NB4 (cell line): ENCODE data around the gene TCN2.
"Not testable (repeated sequence)": the region's sequence is repeated elsewhere in the genome, so short reads cannot be mapped to it uniquely, and the experiment has no call there.

Experiments used
- DNase-seq: peaks from one replicate; pipeline ENCODE4 v3.0.0; 2010; ENCODE audit warnings: low read depth
- H3K4me3 ChIP-seq: one replicate; pipeline ENCODE4 v1.5.1; 2011; ENCODE audit warnings: mild to moderate bottlenecking, low read depth, low read length, moderate library complexity
- MYC ChIP-seq: IDR thresholded peaks from 2 replicates; pipeline ENCODE4 v1.6.1; 2011; ENCODE audit warnings: low read depth, low read length
- POLR2A ChIP-seq: IDR thresholded peaks from 2 replicates; pipeline ENCODE4 v1.6.1; 2011; ENCODE audit warnings: mild to moderate bottlenecking; ENCODE audit not compliant: insufficient read length; ENCODE audit errors: extremely low read depth
- TF ChIP-seq, protein P1 (sequence below): IDR thresholded peaks from one replicate; pipeline ENCODE4 v1.5.1; 2012; ENCODE audit warnings: low read depth, low read length
- TF ChIP-seq, protein P2 (sequence below): IDR thresholded peaks from 2 replicates; pipeline ENCODE4 v1.6.1; 2011; ENCODE audit warnings: low read depth, low read length

The TCN2 gene

DNA sequence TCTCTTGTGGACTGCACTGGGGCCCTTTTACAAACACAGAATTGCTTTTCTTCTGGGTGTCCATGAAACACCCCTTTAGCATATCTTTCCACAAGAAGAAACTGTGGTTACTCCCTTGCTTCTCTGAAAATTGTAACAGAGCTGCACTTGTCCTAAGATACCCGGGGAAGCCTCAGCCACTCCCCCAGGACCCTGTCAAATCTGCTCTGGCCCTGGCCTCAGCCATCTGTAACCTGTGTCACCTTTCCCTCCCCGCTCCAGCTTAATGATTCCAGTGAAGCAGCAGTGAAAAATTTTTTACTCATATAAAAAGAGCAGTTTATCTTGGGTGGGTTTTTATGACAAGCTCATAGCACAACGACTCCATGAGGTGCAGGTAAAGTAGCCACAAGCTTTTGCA is 64.1 kb downstream of the TCN2 start:
- no peak overlapping the region for H3K4me3 ChIP-seq
- DNase-seq = no peak
- TF ChIP-seq, protein P1, sequence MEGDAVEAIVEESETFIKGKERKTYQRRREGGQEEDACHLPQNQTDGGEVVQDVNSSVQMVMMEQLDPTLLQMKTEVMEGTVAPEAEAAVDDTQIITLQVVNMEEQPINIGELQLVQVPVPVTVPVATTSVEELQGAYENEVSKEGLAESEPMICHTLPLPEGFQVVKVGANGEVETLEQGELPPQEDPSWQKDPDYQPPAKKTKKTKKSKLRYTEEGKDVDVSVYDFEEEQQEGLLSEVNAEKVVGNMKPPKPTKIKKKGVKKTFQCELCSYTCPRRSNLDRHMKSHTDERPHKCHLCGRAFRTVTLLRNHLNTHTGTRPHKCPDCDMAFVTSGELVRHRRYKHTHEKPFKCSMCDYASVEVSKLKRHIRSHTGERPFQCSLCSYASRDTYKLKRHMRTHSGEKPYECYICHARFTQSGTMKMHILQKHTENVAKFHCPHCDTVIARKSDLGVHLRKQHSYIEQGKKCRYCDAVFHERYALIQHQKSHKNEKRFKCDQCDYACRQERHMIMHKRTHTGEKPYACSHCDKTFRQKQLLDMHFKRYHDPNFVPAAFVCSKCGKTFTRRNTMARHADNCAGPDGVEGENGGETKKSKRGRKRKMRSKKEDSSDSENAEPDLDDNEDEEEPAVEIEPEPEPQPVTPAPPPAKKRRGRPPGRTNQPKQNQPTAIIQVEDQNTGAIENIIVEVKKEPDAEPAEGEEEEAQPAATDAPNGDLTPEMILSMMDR = no peak
- TF ChIP-seq, protein P2, sequence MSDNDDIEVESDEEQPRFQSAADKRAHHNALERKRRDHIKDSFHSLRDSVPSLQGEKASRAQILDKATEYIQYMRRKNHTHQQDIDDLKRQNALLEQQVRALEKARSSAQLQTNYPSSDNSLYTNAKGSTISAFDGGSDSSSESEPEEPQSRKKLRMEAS = no peak
- TF ChIP-seq POLR2A = no peak
- TF ChIP-seq MYC = no peak

DNA sequence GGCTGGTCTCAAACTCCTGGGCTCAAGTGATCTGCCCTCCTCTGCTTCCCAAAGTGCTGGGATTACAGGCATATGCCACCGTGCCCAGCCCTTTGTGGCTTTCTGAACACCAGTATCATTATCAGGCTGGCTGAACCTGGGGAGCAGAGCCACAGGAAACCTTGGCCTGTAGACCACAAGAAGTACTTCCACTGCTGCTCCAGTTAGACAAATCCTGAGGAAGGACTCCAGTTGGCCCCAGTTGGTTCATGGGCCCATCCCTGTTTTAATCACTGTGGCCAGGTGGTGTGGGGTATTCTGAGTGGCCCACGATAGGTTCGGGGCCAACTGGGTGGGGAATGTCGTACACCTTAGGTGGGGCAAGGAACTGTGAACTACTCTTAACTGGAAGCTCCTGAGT is 66.2 kb downstream of the TCN2 start:
- TF ChIP-seq, protein P1 = no peak
- TF ChIP-seq MYC = no peak
- no peak for TF ChIP-seq POLR2A
- TF ChIP-seq, protein P2 = no peak
- H3K4me3 ChIP-seq = no peak overlapping the region
- no peak for DNase-seq

DNA sequence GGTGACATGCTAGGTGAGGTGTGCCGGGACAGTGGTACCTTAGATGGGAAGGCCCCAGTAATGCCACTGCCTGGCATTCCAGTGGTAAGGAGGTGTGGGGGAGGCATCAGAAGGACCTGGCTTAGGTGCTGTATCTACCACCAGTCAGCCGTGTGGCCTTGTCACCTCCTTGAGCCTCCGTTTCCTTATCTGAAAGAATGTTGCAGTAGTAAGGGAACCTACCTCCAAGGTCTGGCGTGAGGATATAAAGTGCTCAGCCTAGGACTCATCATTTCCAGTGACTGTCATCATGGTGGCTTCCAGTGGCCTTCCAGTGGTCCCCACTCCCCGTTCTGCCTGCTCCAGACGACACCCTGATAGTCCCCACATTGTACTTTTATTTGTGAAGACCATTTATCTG is 67.5 kb downstream of the TCN2 start:
- H3K4me3 ChIP-seq = no peak overlapping the region
- no peak for TF ChIP-seq POLR2A
- TF ChIP-seq, protein P2 = no peak
- TF ChIP-seq MYC = no peak
- TF ChIP-seq, protein P1 = no peak
- DNase-seq = no peak

DNA sequence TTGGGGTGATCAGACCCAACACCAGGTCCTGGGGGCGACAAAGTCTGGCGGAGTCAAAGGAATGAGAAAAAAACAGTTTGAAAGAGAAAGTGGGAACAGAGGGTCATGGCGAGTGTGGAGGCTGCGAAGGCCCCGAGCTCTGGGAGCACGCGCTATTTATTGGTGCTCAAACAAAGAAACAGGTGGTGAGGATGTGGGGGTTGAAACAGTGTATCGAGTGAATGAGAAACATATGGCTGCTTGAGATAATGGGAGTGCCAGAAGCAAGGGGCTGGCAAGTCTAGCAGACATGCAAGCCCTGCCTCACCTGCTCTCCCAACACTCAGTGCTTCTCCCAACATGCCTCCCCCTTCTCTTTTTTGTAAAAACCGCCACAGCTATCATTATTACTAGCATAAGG is 68.5 kb downstream of the TCN2 start:
- TF ChIP-seq POLR2A (no peak), MYC (no peak)
- TF ChIP-seq, protein P1 = no peak
- TF ChIP-seq, protein P2 = no peak
- no peak for DNase-seq
- H3K4me3 ChIP-seq = no peak overlapping the region

DNA sequence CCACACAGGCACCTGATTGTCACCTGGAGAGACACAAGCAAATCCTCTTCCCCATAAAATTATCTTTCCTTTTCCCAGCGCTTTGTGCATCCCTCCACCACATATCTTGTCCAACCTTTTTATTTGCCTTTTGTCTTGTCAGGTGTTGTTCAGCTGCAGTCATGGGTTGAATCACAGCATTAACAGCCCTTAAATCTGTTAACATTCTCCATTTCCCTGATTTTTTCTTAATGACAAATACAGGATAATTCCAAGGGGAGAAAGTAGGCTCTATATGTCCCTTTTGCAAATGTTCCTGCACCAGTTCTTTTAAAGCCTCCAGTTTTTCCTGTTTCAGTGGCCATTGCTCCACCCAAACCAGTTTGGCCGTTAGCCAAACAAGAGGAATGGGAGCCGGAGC is 69.6 kb downstream of the TCN2 start:
- H3K4me3 ChIP-seq, DNase-seq: not testable (repeated sequence)
